Colonic mucosa (tissue), 4 donors: ENCODE data around the gene KLF3. TPM values are rescaled to one million over a fixed set of nuclear protein-coding genes. Genes with fewer than 3 reads are reported as not detected.

Source experiments
- DNase-seq: peaks from one replicate; pipeline ENCODE4 v3.0.0-alpha.2; 2020
- H3K27ac ChIP-seq: fragments of 200-600 bp; one replicate; pipeline ENCODE4 v1.8.0; 2021
- H3K27me3 ChIP-seq: fragments of 200-600 bp; one replicate; pipeline ENCODE4 v1.8.0; 2021
- H3K36me3 ChIP-seq: fragments of 200-600 bp; one replicate; pipeline ENCODE4 v1.8.0; 2021
- H3K4me1 ChIP-seq: fragments of 200-600 bp; one replicate; pipeline ENCODE4 v1.8.0; 2021; ENCODE audit warnings: mild to moderate bottlenecking
- H3K4me3 ChIP-seq: fragments of 200-600 bp; one replicate; pipeline ENCODE4 v1.8.0; 2021
- H3K9ac ChIP-seq, 2 donors: one replicate each; pipeline ENCODE4 v1.7.0; 2013; ENCODE audit warnings: control low read depth in 2 of 2, low read depth in 2 of 2, low read length in 2 of 2
- H3K9me3 ChIP-seq: fragments of 200-600 bp; one replicate; pipeline ENCODE4 v1.8.0; 2021
- intact Hi-C: fragments of 100-400 bp; cut with DNase I; formaldehyde crosslinking; loops from one replicate; pipeline ENCODE4 v1.14.1; 2022
- total RNA-seq, 2 donors: library from RNA; stranded (reverse); fragmentation: NEBNext Ultra II Directional in 1 of 2; extraction: Animal tissue kit (Norgen Biotek cat#: 25700) in 1 of 2; gene quantifications; one replicate each; pipeline ENCODE4 v1.2.1, GENCODE V29; 2021
- TF ChIP-seq, protein P1 (sequence below): fragments of 200-600 bp; IDR thresholded peaks from one replicate; pipeline ENCODE4 v1.8.0; 2022; ENCODE audit warnings: antibody characterized with exemption, mild to moderate bottlenecking
- donor health status: healthy.
- donor health status: DM: no; HTN: no; CAD: no.
- donor health status: DM: no; HTN: no; CAD: no.

The KLF3 gene
- total RNA-seq, 2 donors from 2014 or later: 87.1 to 116 TPM

DNA sequence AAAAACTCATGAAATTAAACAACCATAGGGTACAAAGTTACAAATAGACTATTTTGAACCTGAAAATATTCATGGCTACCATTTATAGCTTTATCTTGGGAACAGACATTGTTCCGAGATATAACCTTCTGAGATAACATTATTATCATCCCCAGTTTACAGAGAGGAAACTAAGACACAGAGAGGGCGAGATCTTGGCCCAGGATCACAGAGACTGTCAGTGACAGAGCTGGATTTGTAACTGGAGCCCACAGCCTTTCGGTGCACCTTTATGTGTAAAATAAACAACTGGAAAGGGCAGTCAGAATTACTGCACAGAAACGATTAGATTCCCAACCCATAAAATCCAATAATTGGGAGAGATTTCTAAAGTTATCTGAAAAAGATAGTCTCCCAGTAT, 28.4 kb downstream of the KLF3 start:
- H3K9ac ChIP-seq: no peak overlapping the region
- intact Hi-C loops: no loop called here
- H3K4me1 ChIP-seq: no peaks in the 10 kb centered on the region

DNA sequence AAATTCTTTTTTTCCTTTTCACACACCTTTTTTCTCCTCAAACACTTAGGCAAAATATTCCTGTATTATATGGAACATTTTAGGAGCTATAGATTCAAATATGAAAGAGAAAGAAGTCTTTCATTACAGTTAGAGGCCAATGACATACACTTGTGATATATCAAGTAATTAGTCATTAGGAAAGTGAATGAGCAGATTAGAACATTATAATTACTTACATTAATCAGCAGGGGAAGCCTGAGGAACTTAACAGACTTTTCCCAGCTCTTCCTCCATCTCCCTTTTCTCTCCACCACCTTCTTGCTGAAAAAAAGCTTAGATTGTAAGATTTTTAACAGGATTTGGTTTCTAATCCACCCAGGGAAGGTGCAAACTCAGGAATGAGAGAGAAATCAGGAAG, 29.6 kb downstream of the KLF3 start:
- Histone ChIP-seq H3K4me3 (no peak overlapping the region), H3K36me3 (peaks cover 42% of the 10 kb centered on the region), H3K9me3 (no peaks in the 10 kb centered on the region), H3K27me3 (no peaks in the 10 kb centered on the region), H3K9ac (no peak overlapping the region), H3K27ac (no peak overlapping the region), H3K4me1 (no peaks in the 10 kb centered on the region)
- TF ChIP-seq, protein P1, sequence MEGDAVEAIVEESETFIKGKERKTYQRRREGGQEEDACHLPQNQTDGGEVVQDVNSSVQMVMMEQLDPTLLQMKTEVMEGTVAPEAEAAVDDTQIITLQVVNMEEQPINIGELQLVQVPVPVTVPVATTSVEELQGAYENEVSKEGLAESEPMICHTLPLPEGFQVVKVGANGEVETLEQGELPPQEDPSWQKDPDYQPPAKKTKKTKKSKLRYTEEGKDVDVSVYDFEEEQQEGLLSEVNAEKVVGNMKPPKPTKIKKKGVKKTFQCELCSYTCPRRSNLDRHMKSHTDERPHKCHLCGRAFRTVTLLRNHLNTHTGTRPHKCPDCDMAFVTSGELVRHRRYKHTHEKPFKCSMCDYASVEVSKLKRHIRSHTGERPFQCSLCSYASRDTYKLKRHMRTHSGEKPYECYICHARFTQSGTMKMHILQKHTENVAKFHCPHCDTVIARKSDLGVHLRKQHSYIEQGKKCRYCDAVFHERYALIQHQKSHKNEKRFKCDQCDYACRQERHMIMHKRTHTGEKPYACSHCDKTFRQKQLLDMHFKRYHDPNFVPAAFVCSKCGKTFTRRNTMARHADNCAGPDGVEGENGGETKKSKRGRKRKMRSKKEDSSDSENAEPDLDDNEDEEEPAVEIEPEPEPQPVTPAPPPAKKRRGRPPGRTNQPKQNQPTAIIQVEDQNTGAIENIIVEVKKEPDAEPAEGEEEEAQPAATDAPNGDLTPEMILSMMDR: no peak
- no peak for DNase-seq
- intact Hi-C loops: no loop called here

More for the DNA sequence above, 28.4 kb downstream of the KLF3 start:
- TF ChIP-seq, protein P1: no peak
- peaks cover 44% of the 10 kb centered on the region for H3K36me3 ChIP-seq
- no peak for DNase-seq
- H3K27me3 ChIP-seq: no peaks in the 10 kb centered on the region
- H3K9me3 ChIP-seq: no peaks in the 10 kb centered on the region
- H3K4me3 ChIP-seq: no peak overlapping the region
- no peak overlapping the region for H3K27ac ChIP-seq

DNA sequence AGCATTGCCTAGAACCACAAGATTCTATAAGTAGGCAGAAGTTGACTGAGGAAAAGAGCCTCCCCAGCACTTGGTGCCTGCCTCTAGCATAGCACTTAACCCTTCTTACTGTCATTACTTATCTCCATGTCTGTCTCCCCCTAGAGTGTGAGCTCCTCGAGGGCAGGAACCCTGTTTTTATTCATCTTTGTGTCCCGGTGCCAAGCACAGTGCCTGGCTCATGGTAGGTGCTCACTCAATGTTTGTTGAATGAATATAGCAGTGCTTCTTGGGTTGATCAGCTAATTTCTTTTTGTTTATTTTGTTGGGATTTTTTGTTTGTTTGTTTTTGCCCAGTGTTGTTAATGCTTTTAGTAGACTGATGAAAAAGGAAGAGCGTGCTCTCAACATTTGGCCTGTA, 30.3 kb downstream of the KLF3 start:
- Histone ChIP-seq H3K9me3 (no peaks in the 10 kb centered on the region), H3K4me1 (no peaks in the 10 kb centered on the region), H3K27me3 (no peaks in the 10 kb centered on the region), H3K36me3 (peaks cover 37% of the 10 kb centered on the region), H3K27ac (no peak overlapping the region), H3K4me3 (no peak overlapping the region), H3K9ac (no peak overlapping the region)
- no peak for DNase-seq
- intact Hi-C loops: no loop called here
- TF ChIP-seq, protein P1: no peak

DNA sequence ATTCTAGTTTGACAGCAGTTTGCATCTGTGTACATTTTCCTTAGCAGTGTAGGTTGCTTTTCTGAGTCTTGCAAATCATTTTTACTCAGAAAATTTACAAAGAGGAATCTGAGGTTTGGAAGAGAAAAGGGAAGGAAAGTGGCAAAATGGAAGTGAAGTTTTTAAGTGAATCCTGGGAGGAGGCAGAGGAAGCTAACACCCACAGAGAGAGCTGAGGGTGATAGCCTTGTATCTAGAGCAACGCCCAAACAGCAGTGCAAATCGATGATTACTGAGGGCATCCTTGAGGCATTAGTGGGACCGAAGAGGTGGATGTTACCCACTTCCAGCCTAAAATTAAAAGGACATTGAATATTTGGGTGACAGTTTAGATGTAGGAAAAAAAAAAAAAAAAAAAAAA, 31.8 kb downstream of the KLF3 start:
- Histone ChIP-seq H3K9me3 (no peaks in the 10 kb centered on the region), H3K27ac (no peak overlapping the region), H3K4me3 (no peak overlapping the region), H3K9ac (no peak overlapping the region), H3K27me3 (no peaks in the 10 kb centered on the region), H3K4me1 (no peaks in the 10 kb centered on the region), H3K36me3 (peaks cover 23% of the 10 kb centered on the region)
- TF ChIP-seq, protein P1: no peak
- intact Hi-C loops: no loop called here
- no peak for DNase-seq

DNA sequence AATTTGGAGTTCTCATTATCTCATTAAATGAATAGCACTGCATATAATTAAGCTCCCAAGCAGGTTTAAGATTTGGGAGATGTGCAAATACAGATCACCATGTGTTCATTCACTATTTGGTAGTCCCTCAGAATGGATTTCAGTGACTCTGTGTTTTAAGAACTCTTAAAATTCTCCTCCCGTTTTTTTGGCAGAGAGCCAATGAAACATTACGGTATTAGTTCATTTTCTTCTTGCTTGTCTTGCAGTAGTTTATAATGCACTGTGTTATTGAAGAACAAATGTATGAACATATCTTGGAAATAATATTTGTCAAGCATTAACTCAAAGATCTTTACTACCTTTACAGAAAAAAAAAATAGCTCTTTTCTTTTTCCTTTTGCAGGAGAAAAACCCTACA, 32.7 kb downstream of the KLF3 start:
- H3K36me3 ChIP-seq: peaks cover 14% of the 10 kb centered on the region

More for the DNA sequence above, 32.7 kb downstream of the KLF3 start:
- no peak overlapping the region for H3K9ac ChIP-seq
- DNase-seq: no peak
- no peak overlapping the region for H3K4me3 ChIP-seq
- no peaks in the 10 kb centered on the region for H3K9me3 ChIP-seq
- no peaks in the 10 kb centered on the region for H3K4me1 ChIP-seq
- H3K27ac ChIP-seq: no peak overlapping the region
- TF ChIP-seq, protein P1: no peak
- intact Hi-C loops: no loop called here
- no peaks in the 10 kb centered on the region for H3K27me3 ChIP-seq
